NCI-H524 (cell line): ENCODE results near the gene PTGES2.

Experiments used
- DNase-seq, 2 experiments: peaks; one replicate each; lab custom pipeline; 2025; lab: John Stamatoyannopoulos, UW

PTGES2 gene

DNA sequence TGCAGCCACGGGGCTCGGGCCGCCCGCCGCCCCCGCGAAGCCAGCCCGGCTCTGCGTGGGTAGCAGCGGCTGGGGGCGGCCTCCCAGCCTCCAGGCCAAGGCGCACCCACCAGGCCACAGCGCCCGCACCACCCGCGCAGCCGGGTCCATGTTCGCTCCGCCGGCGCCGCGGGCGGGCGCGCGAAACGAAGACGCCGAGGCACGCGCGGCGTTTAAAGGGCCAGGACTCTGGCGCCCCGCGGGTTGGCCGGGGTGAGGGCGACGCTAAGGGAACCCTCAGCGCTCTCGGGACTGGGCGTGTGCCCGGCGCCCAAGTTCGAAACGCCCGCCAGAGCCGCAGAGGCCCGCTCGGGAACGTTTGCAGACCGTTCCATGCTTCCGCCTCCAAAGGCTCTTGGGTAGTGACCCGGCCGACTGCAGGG is at the start of gene PTGES2:
TSS of gene PTGES2 (minus strand) at position 162 of the 422 bp plus-strand sequence. CDS start at position 150, 12 bp downstream.
- peak; percentile 75 to 86 for DNase-seq

- no peak for DNase-seq
Observed at GRCh38 chr9:128175726-128176125, 48.2 kb upstream of the PTGES2 start.

DNA sequence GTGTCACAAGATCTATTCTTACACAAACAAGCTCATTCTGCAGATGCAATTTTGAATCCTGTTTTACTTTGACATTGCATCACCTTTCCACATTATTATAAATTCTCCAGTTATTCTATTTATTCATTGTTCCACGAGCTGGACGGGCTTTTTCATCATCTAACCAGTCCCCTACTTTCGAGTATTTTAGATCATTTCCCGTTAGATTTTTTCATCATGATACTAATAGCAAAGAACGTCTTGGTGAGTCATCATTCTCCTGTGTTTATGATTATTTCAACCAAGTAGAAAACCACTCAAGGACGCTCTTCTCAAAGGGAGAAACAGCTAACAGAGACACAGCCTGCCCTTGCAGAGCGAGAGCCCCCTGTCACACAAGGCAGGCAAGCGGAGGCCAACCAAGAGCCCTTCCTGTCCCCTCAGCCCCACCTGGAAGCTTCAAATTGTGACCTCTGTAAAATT is 47.6 kb upstream of the PTGES2 start:
- DNase-seq = no peak

DNA sequence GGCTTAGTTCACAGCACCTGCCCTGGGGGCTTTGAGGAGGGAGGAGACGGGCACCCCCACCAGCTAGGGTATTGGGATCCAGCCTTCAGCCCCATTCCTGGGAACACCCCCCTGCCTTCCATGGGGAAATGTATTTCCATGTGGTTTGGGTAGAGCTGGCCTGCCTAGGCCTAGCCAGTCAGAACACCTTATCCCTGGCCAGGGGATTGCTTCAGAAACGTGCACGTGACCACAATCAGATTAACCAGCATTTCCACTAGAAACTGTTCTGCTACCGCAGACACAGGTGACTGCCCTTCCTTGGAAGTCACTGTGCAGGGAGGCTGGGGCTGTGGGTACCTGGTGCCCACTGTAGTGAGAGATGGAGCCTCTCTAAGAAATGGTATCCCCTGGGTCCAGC is 46.5 kb upstream of the PTGES2 start:
- DNase-seq = no peak

GRCh38 chr9:128169925-128170324 is 42.4 kb upstream of the PTGES2 start:
- peak; percentile 95 to 98 for DNase-seq

DNA sequence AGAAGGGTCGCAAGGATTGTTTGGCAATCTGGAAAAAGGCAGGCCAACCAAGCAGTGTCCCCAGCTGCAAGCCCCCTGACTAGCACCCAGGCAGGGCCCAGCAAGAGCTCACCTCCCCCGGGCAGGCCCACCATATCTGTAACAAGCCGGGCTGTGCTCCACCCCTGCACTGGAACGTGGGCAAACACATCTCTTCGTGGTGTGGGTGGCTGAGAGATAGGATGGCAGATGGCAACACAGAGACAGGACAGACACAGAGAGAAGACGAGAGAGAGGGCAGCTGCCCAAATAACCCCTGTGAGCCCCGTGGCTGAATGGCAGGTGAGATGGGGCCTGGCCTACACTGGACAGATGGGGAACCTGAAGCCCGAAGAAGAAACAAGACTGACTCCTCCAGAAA is 42.0 kb upstream of the PTGES2 start:
- peak; percentile 66 to 77 for DNase-seq

DNA sequence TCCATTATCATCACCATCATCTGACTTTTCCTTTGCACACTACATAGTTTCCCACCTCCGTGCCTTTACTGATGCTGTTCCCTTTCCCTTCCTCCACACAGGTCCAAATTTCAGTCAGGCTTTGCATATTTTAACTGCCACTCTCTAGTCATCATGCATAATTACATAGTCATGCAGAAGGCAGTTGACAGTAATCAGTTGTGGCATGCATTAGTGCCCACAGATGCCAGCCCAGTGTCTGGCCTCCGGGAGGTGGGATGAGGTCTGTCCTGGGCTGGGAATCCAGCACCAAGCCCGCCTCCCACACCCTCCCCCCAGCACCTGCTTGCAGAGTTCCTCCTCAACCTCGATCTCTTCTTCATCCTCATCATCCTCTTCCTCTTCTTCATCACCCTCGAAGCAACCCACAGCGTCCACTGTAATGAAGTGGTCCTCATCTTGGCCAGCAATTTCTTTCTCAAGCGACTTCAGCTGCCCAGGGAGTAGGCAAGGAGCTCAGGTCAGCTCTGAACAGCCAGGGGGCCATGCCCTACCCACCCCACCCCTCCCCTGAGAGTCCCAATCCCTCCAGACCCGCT is 41.3 kb upstream of the PTGES2 start:
- DNase-seq = no peak

GRCh38 chr9:128167209-128167608 is 39.7 kb upstream of the PTGES2 start:
- no peak for DNase-seq

GRCh38 chr9:128166169-128166568 is 38.6 kb upstream of the PTGES2 start:
- DNase-seq = no peak

- DNase-seq = no peak
Observed at GRCh38 chr9:128164307-128164885, 36.9 kb upstream of the PTGES2 start.

DNA sequence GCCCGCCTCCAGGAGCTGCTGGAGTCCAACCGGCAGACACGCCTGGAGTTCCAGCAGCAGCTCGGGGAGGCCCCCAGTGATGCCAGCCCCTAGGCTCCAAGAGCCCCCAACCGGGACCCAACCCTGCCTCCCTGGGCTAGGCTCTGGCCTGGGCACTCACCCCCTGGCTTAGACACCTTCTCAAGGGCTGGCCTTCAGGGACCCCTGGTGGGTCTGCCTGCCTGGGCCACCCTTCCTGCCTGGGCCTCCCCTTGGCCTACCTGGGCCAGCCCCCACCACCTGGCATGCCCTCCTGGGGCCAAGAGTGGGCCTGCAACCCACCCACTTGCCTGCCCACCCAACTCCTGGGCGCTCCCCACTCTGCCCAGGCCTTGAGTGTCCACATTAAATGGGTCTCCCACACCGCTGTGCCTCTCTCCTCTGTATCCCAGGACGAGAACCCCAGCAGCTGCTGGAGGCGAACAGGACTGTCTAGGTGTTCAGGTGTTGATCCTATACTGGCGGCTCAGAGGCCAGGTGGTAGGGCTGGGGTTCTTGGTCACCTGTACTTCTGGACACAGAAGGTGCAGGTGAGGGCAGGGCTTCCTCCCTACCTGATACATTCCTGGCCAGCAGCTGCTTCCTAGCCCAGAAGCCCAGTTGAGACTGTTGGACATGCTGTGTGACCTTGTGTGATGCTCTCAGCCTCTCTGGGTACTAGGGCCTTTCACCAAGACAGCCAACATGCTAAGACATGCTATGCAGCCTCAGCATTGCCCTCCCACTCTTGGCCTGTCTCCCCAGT is 36.2 kb upstream of the PTGES2 start:
- DNase-seq = no peak

- DNase-seq = no peak
Observed at GRCh38 chr9:128163027-128163515, 35.5 kb upstream of the PTGES2 start.

- no peak for DNase-seq
Observed at GRCh38 chr9:128162215-128163026, 34.9 kb upstream of the PTGES2 start.

- no peak for DNase-seq
Observed at GRCh38 chr9:128161215-128161902, 33.8 kb upstream of the PTGES2 start.

- DNase-seq = peak; percentile 21 to 54
Observed at GRCh38 chr9:128160603-128160987, 33.1 kb upstream of the PTGES2 start.

DNA sequence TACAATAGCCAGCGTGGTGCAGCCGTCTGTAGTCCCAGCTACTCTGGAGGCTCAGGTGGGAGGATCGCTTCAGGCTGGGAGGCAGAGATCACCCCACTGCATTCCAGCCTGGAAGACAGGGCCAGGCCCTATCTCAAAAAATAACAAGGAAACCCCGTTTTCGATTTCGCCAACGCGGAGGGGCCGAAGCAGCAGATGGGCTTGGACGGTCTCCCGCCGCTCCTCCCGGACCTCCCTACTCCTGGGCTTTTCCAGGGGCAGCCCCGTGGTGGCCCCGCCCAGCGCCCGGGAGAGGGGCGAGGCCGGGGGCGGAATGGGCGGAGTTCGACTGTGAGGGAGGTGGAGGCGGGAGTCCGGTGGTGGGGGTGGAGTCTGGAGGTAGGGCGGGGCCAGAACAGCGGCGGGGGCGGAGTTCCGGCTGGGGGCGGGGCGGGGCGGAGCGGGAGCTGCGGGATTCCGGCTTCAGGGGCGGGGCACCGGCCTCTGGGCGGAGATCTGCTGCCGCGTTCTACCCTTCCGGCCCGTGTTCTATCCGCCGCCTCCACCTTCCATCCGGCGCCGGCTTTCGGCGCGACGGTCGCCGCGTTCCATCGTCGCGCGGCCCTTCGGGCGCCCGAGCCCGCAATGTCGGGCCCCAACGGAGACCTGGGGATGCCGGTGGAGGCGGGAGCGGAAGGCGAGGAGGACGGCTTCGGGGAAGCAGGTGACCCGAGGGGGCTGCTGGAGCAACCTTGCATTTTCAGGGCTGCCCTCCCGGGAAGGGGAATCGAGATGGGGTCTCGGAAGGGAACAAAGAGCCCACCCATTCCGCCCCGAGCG is 32.5 kb upstream of the PTGES2 start, which contains the start of gene BBLN:
TSS of gene BBLN (plus strand) at position 482 of the 819 bp plus-strand sequence. CDS start at position 625, 143 bp downstream.
- DNase-seq = peak; percentile 94 to 96

- DNase-seq = no peak
Observed at GRCh38 chr9:128159522-128159783, 31.9 kb upstream of the PTGES2 start.

- no peak for DNase-seq
Observed at GRCh38 chr9:128155736-128156500, 28.4 kb upstream of the PTGES2 start.

DNA sequence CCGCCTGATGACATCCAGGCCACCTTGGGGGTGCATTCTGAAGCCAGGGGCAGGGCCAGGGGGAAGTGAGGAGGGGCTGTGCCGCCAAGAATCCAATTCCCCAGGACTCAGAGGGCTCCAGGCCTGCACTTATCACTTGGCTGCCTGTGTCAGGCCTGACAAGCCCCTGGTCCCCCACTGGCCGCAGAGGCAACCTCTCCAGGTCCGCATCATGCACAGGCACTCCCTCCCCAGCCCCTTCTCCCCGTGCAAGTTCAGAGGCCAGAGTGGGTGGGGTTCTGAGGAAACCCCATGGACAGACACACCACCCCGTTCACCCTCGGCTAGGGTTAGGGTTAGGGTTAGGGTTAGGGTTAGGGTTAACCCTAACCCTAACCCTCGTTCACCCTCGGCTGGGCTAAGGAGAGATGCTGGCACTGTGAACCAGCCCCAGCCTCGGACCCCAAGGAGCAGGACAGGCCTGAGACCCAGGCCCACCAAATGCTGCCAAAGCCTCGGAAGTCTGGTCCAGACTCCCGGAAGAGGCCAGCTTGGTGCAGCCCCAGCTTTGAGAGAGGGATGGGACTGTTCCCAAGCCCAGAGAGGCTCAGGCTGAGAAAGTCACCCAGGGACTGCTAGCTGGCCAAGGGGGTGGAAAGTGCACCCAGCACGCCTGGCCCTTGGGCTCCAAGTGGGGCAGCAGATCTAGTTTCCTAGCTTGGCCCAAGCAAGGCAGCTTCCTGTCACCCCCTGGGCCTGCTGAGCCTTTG is 26.6 kb upstream of the PTGES2 start:
- DNase-seq = no peak
